Measurements from ENCODE around the gene PLD6. TPM values are rescaled to one million over a fixed set of nuclear protein-coding genes. Genes with fewer than 3 reads are reported as not detected.

PLD6 gene
- total RNA-seq, 4 donors from 2014 or later = 1.6 to 3.5 TPM; not detected in 2

GRCh38 chr17:17169396-17169795, 36.7 kb downstream of the PLD6 start:
- TF ChIP-seq POLR2A (IDR thresholded peaks at IDR 0.05) (no peak), CTCF (IDR thresholded peaks at IDR 0.05) (no peak)
- Histone ChIP-seq H3K36me3 (peaks cover 0 to 76% (median 0%) of the 10 kb centered on the region in 3 donors), H3K27me3 (no peaks in the 10 kb centered on the region), H3K4me1 (no peaks in the 10 kb centered on the region), H3K4me3 (no peak overlapping the region), H3K27ac (no peak overlapping the region), H3K9me3 (no peaks in the 10 kb centered on the region)
- no peak for DNase-seq

GRCh38 chr17:17168401-17168800, 37.7 kb downstream of the PLD6 start:
- Histone ChIP-seq H3K4me1 (no peaks in the 10 kb centered on the region), H3K9me3 (no peaks in the 10 kb centered on the region), H3K27ac (no peak overlapping the region), H3K27me3 (no peaks in the 10 kb centered on the region), H3K4me3 (no peak overlapping the region), H3K36me3 (peaks cover 0 to 75% (median 0%) of the 10 kb centered on the region in 3 donors)
- no peak for DNase-seq
- TF ChIP-seq POLR2A (IDR thresholded peaks at IDR 0.05) (no peak), CTCF (IDR thresholded peaks at IDR 0.05) (no peak)

GRCh38 chr17:17167986-17168385, 38.1 kb downstream of the PLD6 start:
- peaks cover 0 to 75% (median 0%) of the 10 kb centered on the region in 3 donors for H3K36me3 ChIP-seq
- H3K27me3 ChIP-seq = no peaks in the 10 kb centered on the region
- no peak for TF ChIP-seq CTCF (IDR thresholded peaks at IDR 0.05)
- TF ChIP-seq POLR2A (IDR thresholded peaks at IDR 0.05) = no peak
- DNase-seq = no peak
- no peak overlapping the region for H3K27ac ChIP-seq
- H3K4me1 ChIP-seq = no peaks in the 10 kb centered on the region
- H3K9me3 ChIP-seq = no peaks in the 10 kb centered on the region
- H3K4me3 ChIP-seq = no peak overlapping the region

GRCh38 chr17:17167356-17167755, 38.8 kb downstream of the PLD6 start:
- H3K27me3 ChIP-seq = no peaks in the 10 kb centered on the region
- no peak for TF ChIP-seq POLR2A (IDR thresholded peaks at IDR 0.05)
- TF ChIP-seq CTCF (IDR thresholded peaks at IDR 0.05) = no peak
- no peak overlapping the region for H3K27ac ChIP-seq
- H3K4me3 ChIP-seq = no peak overlapping the region
- no peak for DNase-seq
- H3K4me1 ChIP-seq = no peaks in the 10 kb centered on the region
- peaks cover 0 to 75% (median 0%) of the 10 kb centered on the region in 3 donors for H3K36me3 ChIP-seq
- H3K9me3 ChIP-seq = no peaks in the 10 kb centered on the region

- no peak overlapping the region for H3K27ac ChIP-seq
- no peak for DNase-seq
- H3K4me1 ChIP-seq = no peaks in the 10 kb centered on the region
- TF ChIP-seq CTCF (IDR thresholded peaks at IDR 0.05) (no peak), POLR2A (IDR thresholded peaks at IDR 0.05) (no peak)
- no peaks in the 10 kb centered on the region for H3K27me3 ChIP-seq
- no peaks in the 10 kb centered on the region for H3K9me3 ChIP-seq
- H3K36me3 ChIP-seq = peaks cover 0 to 76% (median 0%) of the 10 kb centered on the region in 3 donors
- H3K4me3 ChIP-seq = no peak overlapping the region
Measured at GRCh38 chr17:17166446-17166845, 39.7 kb downstream of the PLD6 start.

All from Peyer's patch (tissue), 4 donors.